Stomach smooth muscle (tissue), 2 donors: ENCODE results near the gene OLA1.

Experiments
- H3K27ac ChIP-seq: one replicate; pipeline ENCODE4 v1.7.0; 2013; ENCODE audit warnings: mild to moderate bottlenecking, low read length, inconsistent platforms
- H3K27me3 ChIP-seq, 2 donors: one replicate each; pipeline ENCODE4 v1.7.0; 2013; ENCODE audit warnings: low read length in 2 of 2; ENCODE audit not compliant: insufficient read depth in 2 of 2, control insufficient read depth in 1 of 2
- H3K36me3 ChIP-seq, 2 donors: one replicate each; pipeline ENCODE4 v1.7.0; 2013; ENCODE audit warnings: low read length in 2 of 2; ENCODE audit not compliant: control insufficient read depth in 2 of 2, insufficient read depth in 2 of 2
- H3K4me1 ChIP-seq: one replicate; pipeline ENCODE4 v1.7.0; 2013; ENCODE audit warnings: low read length; ENCODE audit not compliant: control insufficient read depth, insufficient read depth
- H3K4me3 ChIP-seq, 2 donors: one replicate each; pipeline ENCODE4 v1.7.0; 2013; ENCODE audit warnings: low read length in 2 of 2
- H3K9ac ChIP-seq, 2 donors: one replicate each; pipeline ENCODE4 v1.7.0; 2013; ENCODE audit warnings: low read length in 2 of 2, mild to moderate bottlenecking in 1 of 2
- H3K9me3 ChIP-seq, 2 donors: one replicate each; pipeline ENCODE4 v1.7.0; 2013; ENCODE audit warnings: low read length in 2 of 2; ENCODE audit not compliant: control insufficient read depth in 2 of 2
- donor health status: healthy.
- donor health status: Pancreatic carcinoma.

OLA1 gene

GRCh38 chr2:174205562-174205961 is 42.8 kb downstream of the OLA1 start:
- no peaks in the 10 kb centered on the region for H3K9me3 ChIP-seq
- no peaks in the 10 kb centered on the region for H3K36me3 ChIP-seq
- no peaks in the 10 kb centered on the region for H3K4me1 ChIP-seq
- no peak overlapping the region for H3K4me3 ChIP-seq
- H3K9ac ChIP-seq: no peak overlapping the region
- H3K27me3 ChIP-seq: no peaks in the 10 kb centered on the region
- H3K27ac ChIP-seq: no peak overlapping the region

GRCh38 chr2:174202188-174202587 is 46.1 kb downstream of the OLA1 start:
- no peak overlapping the region for H3K9ac ChIP-seq
- H3K36me3 ChIP-seq: no peaks in the 10 kb centered on the region
- no peaks in the 10 kb centered on the region for H3K9me3 ChIP-seq
- H3K27ac ChIP-seq: no peak overlapping the region
- no peak overlapping the region for H3K4me3 ChIP-seq
- H3K27me3 ChIP-seq: no peaks in the 10 kb centered on the region
- H3K4me1 ChIP-seq: no peaks in the 10 kb centered on the region

- H3K4me3 ChIP-seq: no peak overlapping the region
- H3K9me3 ChIP-seq: no peaks in the 10 kb centered on the region
- H3K36me3 ChIP-seq: no peaks in the 10 kb centered on the region
- no peaks in the 10 kb centered on the region for H3K4me1 ChIP-seq
- no peak overlapping the region for H3K9ac ChIP-seq
- H3K27ac ChIP-seq: no peak overlapping the region
- no peaks in the 10 kb centered on the region for H3K27me3 ChIP-seq
These were observed 49.3 kb downstream of the OLA1 start for GRCh38 chr2:174198846-174199564.

GRCh38 chr2:174195253-174195652 is 53.1 kb downstream of the OLA1 start:
- no peak overlapping the region for H3K4me3 ChIP-seq
- no peak overlapping the region for H3K9ac ChIP-seq
- H3K4me1 ChIP-seq: no peaks in the 10 kb centered on the region
- no peak overlapping the region for H3K27ac ChIP-seq
- H3K9me3 ChIP-seq: no peaks in the 10 kb centered on the region
- no peaks in the 10 kb centered on the region for H3K27me3 ChIP-seq
- no peaks in the 10 kb centered on the region for H3K36me3 ChIP-seq

- Histone ChIP-seq H3K4me3 (no peak overlapping the region), H3K27ac (no peak overlapping the region), H3K9ac (no peak overlapping the region), H3K27me3 (no peaks in the 10 kb centered on the region), H3K4me1 (no peaks in the 10 kb centered on the region), H3K9me3 (no peaks in the 10 kb centered on the region), H3K36me3 (no peaks in the 10 kb centered on the region)
These were observed 54.6 kb downstream of the OLA1 start for GRCh38 chr2:174193737-174194136.

GRCh38 chr2:174192664-174193063 is 55.7 kb downstream of the OLA1 start:
- Histone ChIP-seq H3K4me3 (no peak overlapping the region), H3K36me3 (no peaks in the 10 kb centered on the region), H3K9ac (no peak overlapping the region), H3K9me3 (no peaks in the 10 kb centered on the region), H3K27ac (no peak overlapping the region), H3K4me1 (no peaks in the 10 kb centered on the region), H3K27me3 (no peaks in the 10 kb centered on the region)

- Histone ChIP-seq H3K27me3 (no peaks in the 10 kb centered on the region), H3K4me1 (no peaks in the 10 kb centered on the region), H3K27ac (no peak overlapping the region), H3K4me3 (no peak overlapping the region), H3K36me3 (no peaks in the 10 kb centered on the region), H3K9me3 (no peaks in the 10 kb centered on the region), H3K9ac (no peak overlapping the region)
These were observed 56.8 kb downstream of the OLA1 start for GRCh38 chr2:174191342-174192074.

GRCh38 chr2:174184915-174185314 is 63.4 kb downstream of the OLA1 start:
- Histone ChIP-seq H3K36me3 (no peaks in the 10 kb centered on the region), H3K4me1 (no peaks in the 10 kb centered on the region), H3K9me3 (no peaks in the 10 kb centered on the region), H3K9ac (no peak overlapping the region), H3K27me3 (no peaks in the 10 kb centered on the region), H3K4me3 (no peak overlapping the region), H3K27ac (no peak overlapping the region)

- no peak overlapping the region for H3K9ac ChIP-seq
- H3K27me3 ChIP-seq: no peaks in the 10 kb centered on the region
- no peaks in the 10 kb centered on the region for H3K9me3 ChIP-seq
- no peaks in the 10 kb centered on the region for H3K36me3 ChIP-seq
- no peaks in the 10 kb centered on the region for H3K4me1 ChIP-seq
- no peak overlapping the region for H3K4me3 ChIP-seq
- H3K27ac ChIP-seq: no peak overlapping the region
These were observed 63.8 kb downstream of the OLA1 start for GRCh38 chr2:174184504-174184903.

GRCh38 chr2:174183076-174183475 is 65.3 kb downstream of the OLA1 start:
- Histone ChIP-seq H3K36me3 (no peaks in the 10 kb centered on the region), H3K27ac (no peak overlapping the region), H3K4me1 (no peaks in the 10 kb centered on the region), H3K9me3 (no peaks in the 10 kb centered on the region), H3K9ac (no peak overlapping the region), H3K27me3 (no peaks in the 10 kb centered on the region), H3K4me3 (no peak overlapping the region)

GRCh38 chr2:174181368-174181767 is 67.0 kb downstream of the OLA1 start:
- no peaks in the 10 kb centered on the region for H3K4me1 ChIP-seq
- no peak overlapping the region for H3K4me3 ChIP-seq
- H3K27me3 ChIP-seq: no peaks in the 10 kb centered on the region
- no peak overlapping the region for H3K9ac ChIP-seq
- H3K9me3 ChIP-seq: no peaks in the 10 kb centered on the region
- H3K36me3 ChIP-seq: no peaks in the 10 kb centered on the region
- no peak overlapping the region for H3K27ac ChIP-seq
